GM18505 (cell line): Measurements from ENCODE around the gene AIFM3.

ENCODE experiments used
- ATAC-seq: cut with Tn5 transposase; IDR thresholded peaks from one replicate; pipeline ENCODE4 v1.9.1; 2021; ENCODE audit not compliant: unreplicated experiment
- POLR2A ChIP-seq: IDR thresholded peaks from 4 replicates; pipeline ENCODE4 v1.6.1; 2011; ENCODE audit warnings: borderline replicate concordance; ENCODE audit not compliant: insufficient read depth, insufficient read length; ENCODE audit errors: extremely low read depth

AIFM3 gene

GRCh38 chr22:21028277-21029251 is 61.5 kb downstream of the AIFM3 start:
- no peak for ATAC-seq
- TF ChIP-seq POLR2A: no peak

- no peak for TF ChIP-seq POLR2A
- ATAC-seq: no peak
These were observed 62.5 kb downstream of the AIFM3 start for GRCh38 chr22:21029486-21030025.

- ATAC-seq: no peak
- TF ChIP-seq POLR2A: no peak
These were observed 63.0 kb downstream of the AIFM3 start for GRCh38 chr22:21030032-21030431.
